ENCODE measurements around the gene HORMAD2. TPM values are rescaled to one million over a fixed set of nuclear protein-coding genes. Genes with fewer than 3 reads are reported as not detected.
A peak's percentile ranks its signal among the peaks of the same experiment; 100 is the strongest.

The HORMAD2 gene
- total RNA-seq, 2 donors from 2014 or later: 0.12 TPM

DNA sequence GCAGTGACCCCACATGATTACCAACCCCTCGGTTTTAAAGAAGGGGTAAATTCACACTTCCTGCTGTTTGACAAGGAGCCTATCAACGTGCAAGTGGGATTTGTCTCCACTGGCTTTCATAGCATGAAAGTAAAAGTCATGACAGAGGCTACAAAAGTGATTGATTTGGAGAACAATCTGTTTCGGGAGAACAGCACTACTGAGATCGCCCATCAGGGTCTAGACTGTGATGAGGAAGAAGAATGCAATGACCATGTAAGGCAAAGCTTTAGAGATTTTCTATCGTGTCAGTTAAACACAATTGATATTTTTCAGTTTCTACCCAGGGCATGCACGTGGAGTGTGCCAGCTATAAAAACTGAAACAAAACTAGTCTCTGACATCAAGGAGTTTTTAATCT, 41.7 kb downstream of the HORMAD2 start:
- ATAC-seq (replicated peaks in 1 of 2) (peak; percentile 71 to 74), DNase-seq (peak in 1 of 2 donors; percentile 12)
- peak overlapping the region; percentile 20 to 34 for H3K4me3 Mint-ChIP-seq
- H3K27ac Mint-ChIP-seq: no peak overlapping the region
- peaks cover 7% of the 10 kb centered on the region for H3K27me3 Mint-ChIP-seq (ENCODE audit: low read depth)
- H3K4me1 Mint-ChIP-seq (ENCODE audit: low read depth): peaks cover 33% of the 10 kb centered on the region
- H3K9me3 Mint-ChIP-seq: no peaks in the 10 kb centered on the region
- no peaks in the 10 kb centered on the region for H3K36me3 Mint-ChIP-seq (ENCODE audit: insufficient read depth in 2 of 2)

DNA sequence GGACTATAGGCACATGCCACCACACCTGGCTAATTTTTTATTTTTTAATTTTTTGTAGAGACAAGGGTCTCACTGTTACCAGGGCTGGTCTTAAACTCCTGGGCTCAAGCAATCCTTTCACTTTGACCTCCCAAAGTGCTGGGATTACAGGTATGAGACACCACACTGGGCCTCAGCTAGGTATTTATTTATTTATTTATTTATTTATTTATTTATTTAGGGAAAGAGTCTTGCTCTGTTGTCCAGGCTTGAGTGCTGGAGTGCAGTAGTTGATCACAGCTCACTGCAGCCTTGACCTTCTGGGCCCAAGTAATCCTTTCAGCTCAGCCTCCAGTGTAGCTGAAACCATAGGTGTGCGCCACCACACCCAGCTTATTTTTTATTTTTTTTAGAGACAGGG, 43.2 kb downstream of the HORMAD2 start:
- Mint-ChIP-seq H3K27me3 (ENCODE audit: low read depth) (peaks cover 7% of the 10 kb centered on the region), H3K4me3 (no peak overlapping the region), H3K36me3 (ENCODE audit: insufficient read depth in 2 of 2) (no peaks in the 10 kb centered on the region), H3K9me3 (no peaks in the 10 kb centered on the region), H3K27ac (no peak overlapping the region), H3K4me1 (ENCODE audit: low read depth) (peaks cover 33% of the 10 kb centered on the region)
- DNase-seq (no peak), ATAC-seq (replicated peaks in 1 of 2) (no peak)

DNA sequence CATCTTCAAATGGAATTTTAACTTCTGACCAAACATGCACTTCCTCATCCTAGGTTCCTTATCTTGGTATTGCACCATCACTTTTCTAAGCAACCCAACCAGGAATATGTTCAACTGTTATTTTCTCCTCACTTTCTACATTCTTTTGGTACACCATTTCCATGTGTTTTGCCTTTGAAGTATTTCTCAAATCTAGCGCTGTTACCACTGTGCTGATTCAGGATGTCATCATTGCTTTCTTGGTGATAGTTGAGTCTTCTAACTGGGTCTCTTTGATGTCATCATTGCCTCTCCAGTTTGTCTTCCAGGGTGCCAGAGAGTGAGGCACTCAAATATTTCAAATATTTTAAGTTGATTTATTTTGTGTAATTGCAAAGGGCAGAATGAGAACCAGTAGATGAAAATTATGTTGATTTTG, 47.5 kb downstream of the HORMAD2 start:
- H3K9me3 Mint-ChIP-seq: no peaks in the 10 kb centered on the region
- H3K36me3 Mint-ChIP-seq (ENCODE audit: insufficient read depth in 2 of 2): no peaks in the 10 kb centered on the region
- H3K4me1 Mint-ChIP-seq (ENCODE audit: low read depth): peaks cover 28% of the 10 kb centered on the region
- ATAC-seq (replicated peaks in 1 of 2) (no peak), DNase-seq (no peak)
- H3K4me3 Mint-ChIP-seq: no peak overlapping the region
- H3K27ac Mint-ChIP-seq: no peak overlapping the region
- no peaks in the 10 kb centered on the region for H3K27me3 Mint-ChIP-seq (ENCODE audit: low read depth)

DNA sequence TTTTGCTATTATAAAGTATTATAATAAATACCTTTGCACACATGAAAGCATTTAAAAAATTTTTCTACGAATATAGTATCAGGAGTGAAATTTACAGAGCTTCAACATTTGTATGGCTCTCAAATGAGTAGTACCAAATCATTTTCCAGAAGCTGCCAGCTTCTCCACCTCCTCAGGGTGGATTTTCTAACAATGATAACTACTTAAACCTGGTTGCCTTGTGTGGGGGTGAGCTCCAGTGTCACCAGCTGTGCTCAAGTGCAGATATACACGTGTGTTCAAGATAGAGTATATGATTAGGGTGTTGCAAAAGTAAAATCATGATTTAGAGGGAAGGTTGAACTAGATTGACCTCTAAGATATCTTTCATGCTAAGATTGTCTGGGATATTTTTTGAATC, 48.2 kb downstream of the HORMAD2 start:
- Mint-ChIP-seq H3K4me3 (no peak overlapping the region), H3K27me3 (ENCODE audit: low read depth) (no peaks in the 10 kb centered on the region), H3K4me1 (ENCODE audit: low read depth) (peaks cover 24% of the 10 kb centered on the region), H3K36me3 (ENCODE audit: insufficient read depth in 2 of 2) (no peaks in the 10 kb centered on the region), H3K27ac (no peak overlapping the region), H3K9me3 (no peaks in the 10 kb centered on the region)
- ATAC-seq (replicated peaks in 1 of 2) (no peak), DNase-seq (no peak)

- no peak for ATAC-seq (replicated peaks in 1 of 2)
- peaks cover 21% of the 10 kb centered on the region for H3K4me1 Mint-ChIP-seq (ENCODE audit: low read depth)
- DNase-seq: no peak
- H3K9me3 Mint-ChIP-seq: no peaks in the 10 kb centered on the region
- H3K36me3 Mint-ChIP-seq (ENCODE audit: insufficient read depth in 2 of 2): no peaks in the 10 kb centered on the region
- no peak overlapping the region for H3K4me3 Mint-ChIP-seq
- no peak overlapping the region for H3K27ac Mint-ChIP-seq
- no peaks in the 10 kb centered on the region for H3K27me3 Mint-ChIP-seq (ENCODE audit: low read depth)
Measured at GRCh38 chr22:30129636-30130035, 49.4 kb downstream of the HORMAD2 start.

GRCh38 chr22:30132290-30132996, 52.2 kb downstream of the HORMAD2 start:
- H3K9me3 Mint-ChIP-seq: no peaks in the 10 kb centered on the region
- peak; percentile 53 to 58 for ATAC-seq (replicated peaks in 1 of 2)
- peak overlapping the region; percentile 27 to 79 for H3K4me3 Mint-ChIP-seq
- H3K36me3 Mint-ChIP-seq (ENCODE audit: insufficient read depth in 2 of 2): peaks cover 0 to 1% of the 10 kb centered on the region in 2 donors
- no peak for DNase-seq
- H3K27me3 Mint-ChIP-seq (ENCODE audit: low read depth): no peaks in the 10 kb centered on the region
- H3K27ac Mint-ChIP-seq: peak overlapping the region; percentile 50
- peaks cover 14% of the 10 kb centered on the region for H3K4me1 Mint-ChIP-seq (ENCODE audit: low read depth)

DNA sequence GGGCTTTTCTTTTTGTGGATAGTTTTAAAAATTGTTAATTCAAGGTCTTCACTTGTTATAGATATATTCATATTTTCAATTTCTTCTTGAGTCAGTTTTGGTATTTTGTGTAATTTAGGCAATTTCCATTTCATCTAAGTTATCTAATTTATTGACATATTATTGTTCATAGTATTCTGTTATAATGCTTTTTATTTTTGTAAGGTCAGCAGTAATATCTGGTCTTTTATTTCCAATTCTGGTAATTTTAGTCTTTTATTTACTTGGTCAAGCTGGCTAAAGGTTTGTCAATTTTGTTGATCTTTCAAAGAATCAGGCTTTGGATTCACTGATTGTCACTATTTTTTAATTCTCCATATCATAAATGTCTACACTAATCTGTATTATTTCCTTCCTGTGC, 60.1 kb downstream of the HORMAD2 start:
- peaks cover 5% of the 10 kb centered on the region for H3K27me3 Mint-ChIP-seq (ENCODE audit: low read depth)
- no peak overlapping the region for H3K27ac Mint-ChIP-seq
- DNase-seq (no peak), ATAC-seq (replicated peaks in 1 of 2) (no peak)
- H3K36me3 Mint-ChIP-seq (ENCODE audit: insufficient read depth in 2 of 2): peaks cover 12 to 14% of the 10 kb centered on the region in 2 donors
- peaks cover under 1% of the 10 kb centered on the region for H3K4me1 Mint-ChIP-seq (ENCODE audit: low read depth)
- H3K4me3 Mint-ChIP-seq: no peak overlapping the region
- peaks cover 8 to 9% of the 10 kb centered on the region in 2 donors for H3K9me3 Mint-ChIP-seq

GRCh38 chr22:30143265-30143664, 63.0 kb downstream of the HORMAD2 start:
- ATAC-seq (replicated peaks in 1 of 2) (no peak), DNase-seq (no peak)
- H3K27ac Mint-ChIP-seq: no peak overlapping the region
- H3K4me3 Mint-ChIP-seq: no peak overlapping the region
- peaks cover 5% of the 10 kb centered on the region for H3K27me3 Mint-ChIP-seq (ENCODE audit: low read depth)
- H3K9me3 Mint-ChIP-seq: peaks cover 8 to 9% of the 10 kb centered on the region in 2 donors
- H3K36me3 Mint-ChIP-seq (ENCODE audit: insufficient read depth in 2 of 2): peaks cover 11 to 15% of the 10 kb centered on the region in 2 donors
- no peaks in the 10 kb centered on the region for H3K4me1 Mint-ChIP-seq (ENCODE audit: low read depth)

DNA sequence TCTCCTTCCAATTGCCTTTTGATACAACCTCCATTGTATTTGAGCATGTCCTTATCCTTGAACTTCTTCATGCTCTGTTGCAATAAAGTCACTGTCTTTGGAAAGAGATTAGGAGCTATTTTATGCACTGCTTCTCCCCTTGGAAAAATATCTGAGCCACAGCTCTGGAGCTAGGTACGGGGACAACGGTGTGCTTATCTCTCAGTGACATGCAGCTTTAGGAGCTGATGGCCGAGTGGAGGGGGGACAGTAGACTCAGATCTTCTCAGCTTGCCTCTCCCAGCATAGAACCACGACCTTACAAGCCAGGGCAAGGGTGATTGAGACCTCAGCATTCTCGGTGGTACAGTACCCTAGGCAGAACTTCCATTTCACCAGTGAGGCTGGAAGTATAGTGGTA, 64.1 kb downstream of the HORMAD2 start:
- H3K27ac Mint-ChIP-seq: no peak overlapping the region
- peaks cover 11 to 15% of the 10 kb centered on the region in 2 donors for H3K36me3 Mint-ChIP-seq (ENCODE audit: insufficient read depth in 2 of 2)
- ATAC-seq (replicated peaks in 1 of 2): no peak
- peaks cover 8 to 9% of the 10 kb centered on the region in 2 donors for H3K9me3 Mint-ChIP-seq
- DNase-seq: no peak
- H3K4me1 Mint-ChIP-seq (ENCODE audit: low read depth): no peaks in the 10 kb centered on the region
- peaks cover 5% of the 10 kb centered on the region for H3K27me3 Mint-ChIP-seq (ENCODE audit: low read depth)
- H3K4me3 Mint-ChIP-seq: no peak overlapping the region

DNA sequence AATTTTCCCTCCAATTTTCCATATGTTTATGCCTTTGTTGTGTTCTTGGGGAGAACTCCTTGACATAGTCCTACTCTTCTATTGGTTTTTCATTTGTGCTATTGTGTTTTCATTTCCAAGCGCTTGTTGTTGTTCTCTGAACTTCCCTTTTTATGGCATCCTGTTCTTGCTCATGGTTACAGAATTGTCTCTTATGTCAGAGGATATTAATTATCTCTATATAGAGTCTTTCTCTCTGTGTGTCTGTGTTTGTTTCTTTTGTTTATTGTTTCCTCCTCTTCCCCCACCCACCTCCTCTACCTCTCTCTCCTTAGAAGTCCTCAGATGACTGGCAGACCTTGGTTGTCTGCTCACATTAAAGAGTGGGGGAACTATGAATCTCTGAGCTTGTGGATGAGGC, 69.9 kb downstream of the HORMAD2 start:
- H3K4me3 Mint-ChIP-seq: no peak overlapping the region
- no peak overlapping the region for H3K27ac Mint-ChIP-seq
- ATAC-seq (replicated peaks in 1 of 2) (no peak), DNase-seq (no peak)
- no peaks in the 10 kb centered on the region for H3K27me3 Mint-ChIP-seq (ENCODE audit: low read depth)
- no peaks in the 10 kb centered on the region for H3K4me1 Mint-ChIP-seq (ENCODE audit: low read depth)
- H3K36me3 Mint-ChIP-seq (ENCODE audit: insufficient read depth in 2 of 2): peaks cover 3 to 4% of the 10 kb centered on the region in 2 donors
- peaks cover 2 to 4% of the 10 kb centered on the region in 2 donors for H3K9me3 Mint-ChIP-seq

DNA sequence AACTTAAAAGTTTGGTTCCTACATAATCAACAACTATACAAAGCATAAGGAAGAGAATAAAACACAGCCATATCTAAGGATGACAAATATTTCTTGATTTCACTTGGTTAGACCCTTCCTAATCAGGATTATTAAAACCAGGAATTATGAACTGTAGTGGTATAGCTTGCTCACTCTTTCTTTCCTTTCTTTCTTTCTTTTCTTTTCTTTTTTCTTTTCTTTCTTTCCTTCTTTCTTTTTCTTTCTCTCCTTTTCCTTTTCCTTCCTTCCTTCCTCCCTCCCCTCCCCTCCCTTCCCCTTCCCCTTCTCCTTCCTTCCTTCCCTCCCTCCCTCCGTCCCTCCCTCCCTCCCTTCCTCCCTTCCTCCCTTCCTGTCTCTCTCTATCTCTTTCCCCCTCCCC, 78.0 kb downstream of the HORMAD2 start:
- Mint-ChIP-seq H3K4me3 (peak overlapping the region; percentile 67 to 75), H3K36me3 (ENCODE audit: insufficient read depth in 2 of 2) (no peaks in the 10 kb centered on the region), H3K27me3 (ENCODE audit: low read depth) (no peaks in the 10 kb centered on the region), H3K9me3 (no peaks in the 10 kb centered on the region), H3K4me1 (ENCODE audit: low read depth) (peaks cover 58% of the 10 kb centered on the region), H3K27ac (peak overlapping the region; percentile 78)
- ATAC-seq (replicated peaks in 1 of 2) (no peak), DNase-seq (no peak)

DNA sequence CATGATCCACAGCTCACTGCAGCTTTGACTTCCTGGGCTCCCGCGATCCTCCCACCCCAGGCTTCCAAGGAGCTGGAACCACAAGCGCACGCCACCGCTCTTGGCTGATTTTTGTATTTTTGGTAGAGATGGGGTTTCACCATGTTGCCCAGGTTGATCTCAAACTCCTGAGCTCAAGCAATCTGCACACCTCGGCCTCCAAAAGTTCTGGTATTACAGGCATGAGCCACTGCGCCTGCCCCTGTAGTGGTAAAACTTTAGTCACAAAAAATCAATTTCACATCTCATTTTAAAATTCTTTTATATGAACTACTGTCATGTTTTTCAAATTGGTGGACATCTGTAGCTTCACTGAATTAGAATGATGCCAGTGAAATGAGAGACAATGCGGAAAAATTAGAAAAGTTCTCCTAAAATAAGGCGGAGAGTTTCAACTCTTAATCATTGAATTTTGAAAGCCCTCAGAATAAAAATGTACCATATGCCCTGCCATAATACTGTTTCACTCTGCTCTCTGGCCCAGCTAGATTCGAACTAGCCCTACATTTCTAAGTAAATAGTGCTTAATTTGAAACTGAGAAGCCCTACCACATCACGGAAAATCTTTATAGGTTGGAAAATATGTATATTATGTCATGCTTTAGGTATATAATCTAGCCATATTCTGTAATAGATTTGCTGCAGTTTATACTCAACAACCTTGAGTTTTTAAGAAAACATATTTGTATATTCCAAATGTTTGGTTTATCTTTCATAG, 78.7 kb downstream of the HORMAD2 start:
- H3K9me3 Mint-ChIP-seq: no peaks in the 10 kb centered on the region
- no peaks in the 10 kb centered on the region for H3K27me3 Mint-ChIP-seq (ENCODE audit: low read depth)
- no peaks in the 10 kb centered on the region for H3K36me3 Mint-ChIP-seq (ENCODE audit: insufficient read depth in 2 of 2)
- H3K4me3 Mint-ChIP-seq: peak overlapping the region; percentile 67 to 75
- DNase-seq (no peak), ATAC-seq (replicated peaks in 1 of 2) (peak; percentile 74 to 78)
- H3K4me1 Mint-ChIP-seq (ENCODE audit: low read depth): peaks cover 62% of the 10 kb centered on the region
- peak overlapping the region; percentile 78 for H3K27ac Mint-ChIP-seq

DNA sequence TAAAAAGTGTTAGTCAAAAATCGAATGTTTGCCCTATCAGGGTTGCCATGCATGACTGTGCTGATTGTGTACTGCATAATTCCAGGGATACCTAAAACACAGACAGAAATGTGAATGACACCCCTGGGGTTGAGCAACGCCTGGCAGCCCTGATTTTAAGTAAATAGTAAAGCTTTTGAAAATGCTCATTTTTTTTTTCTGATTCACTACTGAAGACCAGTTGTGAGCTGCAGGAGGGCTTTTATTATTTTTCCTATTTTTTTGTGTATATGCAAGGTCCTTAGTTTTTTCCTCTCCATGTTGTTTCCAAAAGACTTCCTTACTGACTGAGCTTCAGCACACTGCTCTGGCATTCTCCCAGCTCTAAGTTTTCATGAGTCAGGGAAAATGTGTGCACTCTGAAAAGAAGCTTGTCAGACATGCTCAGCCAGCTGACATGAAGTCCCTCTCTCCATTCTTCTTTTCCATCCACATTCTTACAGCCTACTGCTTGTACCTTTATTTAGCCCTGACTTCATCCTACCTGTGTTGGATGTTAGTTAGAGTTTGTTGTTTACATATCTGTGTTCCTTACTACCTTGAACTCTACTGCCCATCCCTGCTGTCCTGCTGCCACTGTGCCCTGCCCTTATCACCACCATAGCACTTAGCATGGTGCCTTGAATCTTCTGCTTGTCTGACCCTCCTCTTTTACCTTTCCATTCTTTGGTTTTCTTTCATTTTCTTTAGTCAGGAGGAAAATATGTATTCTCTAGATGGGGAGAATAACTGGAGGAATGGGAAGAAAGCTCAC, 79.5 kb downstream of the HORMAD2 start:
- Mint-ChIP-seq H3K27me3 (ENCODE audit: low read depth) (no peaks in the 10 kb centered on the region), H3K4me1 (ENCODE audit: low read depth) (peaks cover 63% of the 10 kb centered on the region), H3K27ac (peak overlapping the region; percentile 78), H3K9me3 (no peaks in the 10 kb centered on the region), H3K36me3 (ENCODE audit: insufficient read depth in 2 of 2) (no peaks in the 10 kb centered on the region), H3K4me3 (peak overlapping the region; percentile 19 to 45)
- ATAC-seq (replicated peaks in 1 of 2): peak; percentile 39 to 49
- no peak for DNase-seq

Measured in activated T-cell treated with anti-CD3 and anti-CD28 coated beads, Interleukin-2, amount 50 U/mL, for 72 hours (primary cell).